ENCODE data around the gene VIT. TPM values are rescaled to one million over a fixed set of nuclear protein-coding genes. Genes with fewer than 3 reads are reported as not detected.

VIT gene
- total RNA-seq, 2 donors from 2014 or later: 23.9 to 31.4 TPM

GRCh38 chr2:36773947-36774346, 77.4 kb downstream of the VIT start:
- no peak overlapping the region for H3K4me3 ChIP-seq

GRCh38 chr2:36775261-36775660, 78.8 kb downstream of the VIT start:
- no peak overlapping the region for H3K27ac ChIP-seq
- H3K27me3 ChIP-seq (replicated peaks; ENCODE audit: insufficient read depth): no peaks in the 10 kb centered on the region
- no peak overlapping the region for H3K4me3 ChIP-seq
- ATAC-seq (ENCODE audit: insufficient number of reproducible peaks, low FRiP score, low read depth) (no peak), DNase-seq (ENCODE audit: low spot score) (no peak)
- TF ChIP-seq CTCF (IDR thresholded peaks at IDR 0.05): no peak
- no peaks in the 10 kb centered on the region for H3K4me1 ChIP-seq (ENCODE audit: control insufficient read depth in 1 of 2, low read depth in 2 of 2)
- no peaks in the 10 kb centered on the region for H3K36me3 ChIP-seq
- no peaks in the 10 kb centered on the region for H3K9me3 ChIP-seq

More at GRCh38 chr2:36773947-36774346, 77.4 kb downstream of the VIT start:
- H3K36me3 ChIP-seq: no peaks in the 10 kb centered on the region
- DNase-seq (ENCODE audit: low spot score) (no peak), ATAC-seq (ENCODE audit: insufficient number of reproducible peaks, low FRiP score, low read depth) (no peak)
- no peaks in the 10 kb centered on the region for H3K27me3 ChIP-seq (replicated peaks; ENCODE audit: insufficient read depth)
- H3K27ac ChIP-seq: no peak overlapping the region
- no peak for TF ChIP-seq CTCF (IDR thresholded peaks at IDR 0.05)
- H3K9me3 ChIP-seq: no peaks in the 10 kb centered on the region
- no peaks in the 10 kb centered on the region for H3K4me1 ChIP-seq (ENCODE audit: control insufficient read depth in 1 of 2, low read depth in 2 of 2)

DNA sequence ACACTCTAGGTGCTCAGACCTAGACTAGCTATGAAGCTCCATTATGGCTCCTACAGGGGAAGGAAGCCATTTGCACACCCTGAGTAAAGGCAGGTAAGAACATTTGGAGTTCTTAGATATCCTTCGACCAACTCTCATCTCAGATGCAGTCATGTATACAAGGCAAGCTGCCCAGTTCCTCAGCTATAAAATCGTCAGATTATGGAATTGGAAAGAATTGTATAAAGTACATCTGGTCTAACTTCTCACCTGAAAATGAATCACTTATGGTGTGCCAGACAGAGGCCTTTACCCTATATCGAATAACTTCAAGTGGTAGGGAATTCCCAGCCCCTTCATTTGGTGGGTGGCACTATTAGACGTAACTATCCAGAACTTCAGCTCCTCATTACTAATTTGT, 79.3 kb downstream of the VIT start:
- no peaks in the 10 kb centered on the region for H3K9me3 ChIP-seq
- no peak overlapping the region for H3K27ac ChIP-seq
- H3K36me3 ChIP-seq: no peaks in the 10 kb centered on the region
- H3K4me3 ChIP-seq: no peak overlapping the region
- no peaks in the 10 kb centered on the region for H3K27me3 ChIP-seq (replicated peaks; ENCODE audit: insufficient read depth)
- ATAC-seq (ENCODE audit: insufficient number of reproducible peaks, low FRiP score, low read depth) (no peak), DNase-seq (ENCODE audit: low spot score) (no peak)
- H3K4me1 ChIP-seq (ENCODE audit: control insufficient read depth in 1 of 2, low read depth in 2 of 2): no peaks in the 10 kb centered on the region
- no peak for TF ChIP-seq CTCF (IDR thresholded peaks at IDR 0.05)

DNA sequence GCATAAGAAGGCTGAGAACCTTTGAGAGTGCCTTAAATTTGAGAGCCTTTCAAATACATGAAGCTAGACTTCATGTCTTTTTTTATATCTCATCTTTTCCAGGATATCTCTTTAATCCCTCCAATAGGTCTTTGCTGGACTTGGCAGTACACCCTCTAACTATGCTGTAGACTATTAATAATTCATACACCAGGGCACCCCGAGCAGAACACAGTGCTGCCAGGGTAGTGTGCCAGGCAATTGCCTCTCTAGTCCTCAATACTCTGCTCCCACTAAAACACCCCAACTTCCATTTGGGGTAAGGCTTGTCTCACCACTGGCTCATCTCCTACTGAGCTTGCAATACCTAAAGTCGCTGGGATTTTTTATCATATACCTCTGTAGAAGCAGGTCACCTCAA, 80.8 kb downstream of the VIT start:
- DNase-seq (ENCODE audit: low spot score) (no peak), ATAC-seq (ENCODE audit: insufficient number of reproducible peaks, low FRiP score, low read depth) (no peak)
- no peaks in the 10 kb centered on the region for H3K27me3 ChIP-seq (replicated peaks; ENCODE audit: insufficient read depth)
- H3K36me3 ChIP-seq: no peaks in the 10 kb centered on the region
- no peak for TF ChIP-seq CTCF (IDR thresholded peaks at IDR 0.05)
- no peaks in the 10 kb centered on the region for H3K9me3 ChIP-seq
- H3K27ac ChIP-seq: no peak overlapping the region
- no peak overlapping the region for H3K4me3 ChIP-seq
- no peaks in the 10 kb centered on the region for H3K4me1 ChIP-seq (ENCODE audit: control insufficient read depth in 1 of 2, low read depth in 2 of 2)

GRCh38 chr2:36777788-36778187, 81.3 kb downstream of the VIT start:
- ATAC-seq (ENCODE audit: insufficient number of reproducible peaks, low FRiP score, low read depth) (no peak), DNase-seq (ENCODE audit: low spot score) (no peak)
- H3K27ac ChIP-seq: no peak overlapping the region
- H3K27me3 ChIP-seq (replicated peaks; ENCODE audit: insufficient read depth): no peaks in the 10 kb centered on the region
- no peaks in the 10 kb centered on the region for H3K4me1 ChIP-seq (ENCODE audit: control insufficient read depth in 1 of 2, low read depth in 2 of 2)
- no peaks in the 10 kb centered on the region for H3K36me3 ChIP-seq
- H3K9me3 ChIP-seq: no peaks in the 10 kb centered on the region
- no peak for TF ChIP-seq CTCF (IDR thresholded peaks at IDR 0.05)
- H3K4me3 ChIP-seq: no peak overlapping the region
